Tongue (tissue), 2 donors: Measurements from ENCODE around the gene MYO18A. TPM values are rescaled to one million over a fixed set of nuclear protein-coding genes. Genes with fewer than 3 reads are reported as not detected.

Experiments used
- DNase-seq: peaks from one replicate; pipeline ENCODE4 v3.0.0-alpha.2; 2015
- total RNA-seq: library from RNA; depleted of rRNA; stranded (reverse); fragments of >200 nt; gene quantifications from one replicate; pipeline ENCODE4 v1.2.3, GENCODE V29; 2014

The MYO18A gene
- total RNA-seq, 1 donor from 2014 or later = 236 TPM

- DNase-seq = no peak
Measured at GRCh38 chr17:29123111-29123510, 57.1 kb downstream of the MYO18A start.

DNA sequence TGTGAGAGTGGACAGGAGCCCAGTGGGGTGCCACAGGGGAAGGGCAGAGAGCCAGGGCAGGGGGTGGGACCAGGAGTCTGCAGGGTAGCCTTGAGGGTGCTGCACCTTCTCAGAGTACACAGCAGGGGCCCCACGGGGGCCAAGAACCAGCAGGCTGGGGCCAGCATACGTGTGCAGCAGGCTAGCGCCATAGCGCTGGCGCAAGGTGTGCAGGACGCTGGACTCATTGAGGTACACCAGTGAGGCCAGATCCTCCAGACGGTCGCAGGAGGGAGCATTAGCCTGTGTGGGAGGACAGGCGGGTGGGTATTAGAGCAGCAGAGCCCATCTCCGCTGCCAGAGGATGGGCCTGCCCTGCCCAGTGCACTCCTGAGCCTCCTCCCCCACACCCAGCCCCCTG lies 58.8 kb downstream of the MYO18A start:
- DNase-seq = no peak

GRCh38 chr17:29120433-29120832 lies 59.8 kb downstream of the MYO18A start:
- no peak for DNase-seq

- DNase-seq = no peak
Measured at GRCh38 chr17:29119265-29119664, 60.9 kb downstream of the MYO18A start.

GRCh38 chr17:29116804-29117753 lies 63.1 kb downstream of the MYO18A start:
- DNase-seq = peak; percentile 80

- no peak for DNase-seq
Measured at GRCh38 chr17:29115961-29116803, 64.0 kb downstream of the MYO18A start.

DNA sequence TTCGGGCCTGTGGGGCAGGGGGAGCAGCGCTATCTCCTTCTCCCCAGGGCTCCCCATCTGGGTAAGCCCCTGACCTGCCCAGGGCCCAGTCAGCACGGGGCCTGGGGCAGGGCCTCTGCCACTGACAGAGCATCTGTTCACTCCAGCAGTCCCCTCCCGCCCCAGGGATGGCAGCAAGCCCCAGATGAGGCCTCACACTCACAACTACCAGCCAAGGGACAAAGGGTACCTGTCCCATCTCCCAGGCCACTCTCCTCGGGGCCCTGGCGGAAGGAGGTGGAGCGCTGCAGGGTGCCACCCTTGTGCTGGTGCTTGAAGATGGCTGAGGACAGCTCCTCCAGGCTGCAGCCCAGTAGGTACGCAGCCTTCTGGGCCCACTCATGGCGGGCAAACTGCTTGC lies 64.8 kb downstream of the MYO18A start:
- no peak for DNase-seq

- DNase-seq = no peak
Measured at GRCh38 chr17:29114141-29114540, 66.1 kb downstream of the MYO18A start.

DNA sequence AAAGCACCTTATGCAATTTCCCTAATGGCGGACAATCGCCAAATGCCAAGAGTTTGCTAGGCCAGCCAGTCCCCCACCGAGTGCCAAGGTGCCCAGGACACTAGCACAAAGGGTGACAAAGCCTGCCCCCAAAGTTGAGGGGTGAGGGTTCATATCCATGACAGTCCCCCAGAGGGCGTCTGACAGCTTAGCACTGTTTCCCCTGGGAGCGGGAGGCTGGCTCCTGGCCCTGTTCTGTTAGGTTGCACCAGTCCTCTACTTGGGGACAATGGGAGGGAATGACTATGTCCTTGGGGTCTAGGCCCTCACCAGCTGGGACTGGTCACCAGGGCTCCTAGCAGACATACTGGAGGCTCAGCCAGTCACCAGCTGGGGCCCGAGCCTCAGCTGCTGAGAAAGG lies 66.9 kb downstream of the MYO18A start:
- no peak for DNase-seq

DNA sequence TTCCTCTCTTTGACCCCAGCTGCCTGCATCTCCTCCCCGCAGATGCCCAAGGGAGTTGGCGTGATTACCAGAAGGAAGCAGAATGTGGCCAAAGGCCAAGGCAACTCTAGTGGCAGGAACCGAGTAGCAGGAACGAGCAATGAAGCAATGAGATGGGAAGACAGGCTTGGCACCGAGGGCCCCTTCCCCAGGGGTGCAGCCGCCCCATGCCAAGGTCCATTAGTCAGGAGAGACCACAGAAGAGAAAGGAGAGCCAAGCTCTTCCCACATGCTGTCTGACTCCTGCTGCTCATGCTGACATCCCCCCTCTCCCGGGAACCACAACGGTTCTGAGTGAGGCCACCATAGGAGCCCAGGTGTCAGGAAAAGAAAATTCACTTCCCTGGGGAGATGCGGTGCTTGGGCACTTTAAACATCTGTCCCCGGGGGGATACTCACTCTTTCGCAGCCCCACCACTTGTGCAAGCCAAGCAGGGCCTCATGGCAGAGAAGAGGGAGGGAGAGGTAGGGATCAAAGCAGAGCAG lies 67.4 kb downstream of the MYO18A start:
- peak; percentile 44 for DNase-seq

DNA sequence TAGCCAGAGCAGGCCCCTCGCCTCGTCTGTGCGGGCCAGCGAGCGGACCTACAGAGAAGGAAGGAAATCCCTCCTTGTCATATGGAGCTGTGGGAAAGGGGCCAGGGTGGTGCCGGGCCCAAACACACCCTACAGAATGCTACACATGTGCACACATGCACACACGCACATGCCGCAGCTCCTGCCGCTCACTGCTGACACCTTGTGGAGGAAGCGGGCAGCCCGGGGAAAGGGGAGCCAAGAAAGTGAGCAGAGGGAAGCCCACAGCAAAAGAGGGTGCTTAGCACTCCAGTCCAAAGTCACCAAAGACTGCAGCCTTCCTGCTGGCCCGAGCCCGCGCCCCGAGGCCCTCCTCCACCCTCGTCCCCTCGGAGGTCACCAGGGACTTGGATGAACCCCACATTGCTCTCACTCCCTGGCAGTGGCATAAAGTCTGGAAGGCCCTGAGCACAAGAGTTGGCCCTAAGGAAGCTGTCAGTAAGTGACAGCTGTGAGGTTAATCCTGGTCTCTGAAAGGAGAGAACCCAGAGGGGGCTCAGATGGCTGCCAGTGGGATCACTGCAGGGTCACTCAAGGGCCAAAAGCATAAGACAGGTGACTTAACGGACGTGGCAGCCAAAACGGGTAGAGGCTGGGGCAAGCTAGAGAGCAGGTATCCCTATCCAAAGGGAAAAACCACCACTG lies 68.2 kb downstream of the MYO18A start:
- peak; percentile 93 for DNase-seq

GRCh38 chr17:29110372-29110757 lies 69.8 kb downstream of the MYO18A start:
- no peak for DNase-seq

DNA sequence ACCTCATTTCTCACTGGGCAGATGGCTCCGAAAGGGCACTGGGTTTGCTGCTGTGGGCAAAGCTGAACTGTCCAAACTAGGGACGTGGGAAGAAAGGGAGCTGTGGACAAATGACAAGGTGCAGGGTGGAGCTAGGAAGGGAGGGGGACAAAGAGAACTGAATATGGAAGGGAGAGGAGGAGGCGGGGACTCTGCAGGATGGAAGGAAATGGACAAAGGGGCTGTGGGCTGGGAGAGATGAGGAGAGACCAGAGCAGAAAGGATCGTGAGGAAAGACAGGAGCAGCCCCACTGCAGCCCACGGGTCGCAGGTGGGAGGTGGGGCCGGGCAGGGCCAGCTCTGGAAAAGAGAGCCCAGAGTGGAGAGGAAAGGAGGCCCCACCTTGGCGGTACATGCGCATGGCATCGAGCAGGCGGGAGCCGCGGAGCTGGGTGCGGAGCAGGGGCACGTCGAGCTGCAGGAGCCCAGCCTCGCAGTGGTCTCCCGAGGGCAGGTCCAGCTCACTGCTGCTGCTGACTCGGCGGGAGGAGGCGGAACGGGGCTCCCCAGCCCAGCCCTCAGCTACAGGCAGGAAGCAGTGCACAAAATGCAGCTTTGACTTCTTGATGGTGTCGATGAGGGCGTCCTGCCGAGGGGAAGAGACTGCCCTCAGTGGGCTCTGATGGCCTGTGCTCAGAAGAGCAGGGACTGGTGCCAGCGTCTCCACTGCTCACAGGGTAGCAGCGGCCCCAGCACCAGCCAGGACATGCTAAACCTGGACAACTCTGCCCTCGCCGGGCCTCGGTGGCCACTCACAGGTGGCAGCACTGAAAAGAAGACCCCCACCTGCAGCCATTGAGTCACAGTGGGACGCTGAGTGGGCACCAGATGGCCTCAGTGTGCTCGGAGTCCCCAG lies 70.5 kb downstream of the MYO18A start:
- DNase-seq = no peak

GRCh38 chr17:29108823-29109476 lies 71.2 kb downstream of the MYO18A start:
- DNase-seq = no peak

DNA sequence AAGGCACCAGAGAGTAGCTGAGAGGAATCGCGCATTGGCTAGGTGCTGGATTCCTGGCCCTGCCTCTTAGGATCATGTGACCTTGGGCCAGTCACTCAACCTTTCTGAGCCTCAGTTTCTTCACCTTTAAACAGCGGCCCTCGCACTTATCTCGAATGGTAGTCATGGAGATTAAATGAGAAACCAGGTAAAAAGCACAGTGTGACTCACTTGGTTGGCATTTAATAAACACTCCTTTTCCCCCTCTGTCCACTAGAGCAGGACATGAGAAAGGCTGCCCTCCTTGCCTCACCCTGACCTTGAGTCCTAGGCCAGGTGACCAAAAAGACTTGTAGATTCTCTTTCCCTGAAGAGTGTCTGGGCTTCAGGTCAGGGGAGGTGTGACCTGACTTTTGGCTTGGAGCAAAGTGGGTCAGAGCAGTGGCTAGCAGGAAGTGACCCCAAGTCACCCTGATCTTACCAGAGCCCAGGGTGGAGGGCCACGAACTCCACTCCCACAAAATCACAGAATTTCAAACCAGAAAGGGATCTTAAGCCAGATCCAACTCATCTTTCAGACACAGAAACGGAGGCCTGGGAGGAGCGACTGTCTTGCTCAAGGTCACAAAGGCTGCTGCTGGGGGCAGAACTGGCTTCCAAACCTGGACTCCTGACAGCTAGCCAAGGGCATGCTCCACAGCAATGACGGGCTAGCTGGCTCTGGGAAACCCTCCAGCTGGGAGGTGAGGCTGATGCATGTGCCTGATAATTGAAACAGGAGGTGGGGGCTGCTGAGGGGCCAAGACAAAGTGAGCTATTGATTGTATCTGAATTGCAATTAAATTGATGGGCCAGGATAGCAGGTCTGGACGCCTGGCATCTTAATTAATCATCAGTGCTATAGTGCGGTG lies 72.0 kb downstream of the MYO18A start:
- DNase-seq = no peak

- no peak for DNase-seq
Measured at GRCh38 chr17:29107084-29107483, 73.1 kb downstream of the MYO18A start.

- no peak for DNase-seq
Measured at GRCh38 chr17:29103341-29103740, 76.9 kb downstream of the MYO18A start.

DNA sequence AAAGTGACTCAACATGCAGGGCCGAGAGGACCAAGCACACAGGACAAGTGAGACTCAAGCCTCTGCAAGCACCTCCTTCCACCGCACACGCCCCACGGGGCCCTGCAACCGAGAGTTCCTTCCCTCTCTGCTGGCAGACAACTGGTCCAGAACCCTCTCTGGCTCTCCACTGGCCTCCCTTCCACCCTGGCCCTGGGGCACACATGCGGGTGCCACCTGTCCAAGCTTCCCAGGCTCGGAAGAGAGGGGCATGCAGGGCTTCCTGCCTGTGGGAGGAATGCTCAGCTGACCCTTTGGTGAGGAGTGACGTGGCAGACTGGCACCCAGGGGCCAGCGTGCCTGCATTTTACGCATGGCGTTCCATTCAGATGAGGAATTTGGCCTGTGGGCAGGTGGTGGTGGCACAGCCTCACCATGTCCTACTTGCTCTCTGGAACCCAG lies 77.4 kb downstream of the MYO18A start:
- DNase-seq = peak; percentile 50

- peak; percentile 67 for DNase-seq
Measured at GRCh38 chr17:29102046-29102445, 78.2 kb downstream of the MYO18A start.

DNA sequence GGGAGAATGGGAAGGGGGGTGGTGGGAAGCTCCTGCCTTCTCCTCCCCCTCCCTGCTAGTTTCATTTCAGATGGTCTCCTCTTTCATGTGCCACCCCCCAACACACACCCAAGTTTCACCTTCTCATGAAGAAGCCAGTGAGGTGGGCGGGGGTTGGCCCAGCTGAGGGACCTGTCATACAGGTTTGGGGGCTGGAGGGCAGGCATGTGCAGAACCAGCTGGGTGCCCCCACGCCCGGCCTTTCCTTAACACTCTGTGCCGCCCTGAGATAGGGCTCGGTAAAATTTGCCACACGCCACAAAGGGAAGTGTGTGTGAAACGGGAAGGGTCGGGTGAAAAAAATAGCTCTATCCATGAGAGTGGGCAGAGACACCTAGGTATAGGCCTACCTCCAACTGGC lies 79.9 kb downstream of the MYO18A start:
- DNase-seq = no peak
